ENCODE results near the gene OPN4. TPM values are rescaled to one million over a fixed set of nuclear protein-coding genes. Genes with fewer than 3 reads are reported as not detected.

OPN4 gene
- total RNA-seq, 1 donor from 2014 or later = not detected

DNA sequence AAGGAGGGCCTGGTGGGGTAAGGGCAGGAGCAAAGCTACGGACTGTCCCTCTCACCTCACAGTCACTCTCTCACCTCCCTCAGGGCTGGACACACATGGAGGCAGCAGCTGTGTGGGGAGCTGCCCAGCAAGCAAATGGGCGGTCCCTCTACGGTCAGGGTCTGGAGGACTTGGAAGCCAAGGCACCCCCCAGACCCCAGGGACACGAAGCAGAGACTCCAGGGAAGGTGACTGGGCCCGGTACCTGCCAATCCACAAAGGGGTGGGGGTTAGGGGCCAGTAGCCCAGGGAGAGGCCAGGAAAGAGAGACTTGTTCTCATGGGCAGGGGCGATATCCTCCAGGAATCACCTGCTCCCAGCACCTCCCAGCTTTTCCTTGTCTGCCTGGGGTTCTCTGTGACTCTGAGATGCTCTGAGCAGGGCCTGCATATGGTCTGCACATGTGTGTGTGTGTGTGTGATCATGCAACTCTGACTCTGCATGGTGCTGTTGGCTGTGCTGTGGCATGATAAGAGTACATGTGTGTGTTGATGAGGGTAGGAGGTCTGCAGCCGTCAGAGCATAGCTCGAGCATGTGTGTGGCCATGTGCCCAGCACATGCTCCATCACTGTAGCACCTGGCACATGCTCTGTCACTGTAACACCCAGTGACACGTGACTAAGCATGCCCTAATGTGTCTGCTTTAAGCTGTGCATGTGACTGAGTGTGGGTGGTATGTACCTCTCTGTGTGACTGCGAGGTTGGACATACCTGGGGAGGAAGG lies 9.4 kb downstream of the OPN4 start:
- no peaks in the 10 kb centered on the region for H3K9me3 ChIP-seq (ENCODE audit: low read depth)
- TF ChIP-seq EZH2phosphoT487 (IDR thresholded peaks at IDR 0.05) (no peak), EZH2 (IDR thresholded peaks at IDR 0.05) (no peak)
- TF ChIP-seq, protein P1, sequence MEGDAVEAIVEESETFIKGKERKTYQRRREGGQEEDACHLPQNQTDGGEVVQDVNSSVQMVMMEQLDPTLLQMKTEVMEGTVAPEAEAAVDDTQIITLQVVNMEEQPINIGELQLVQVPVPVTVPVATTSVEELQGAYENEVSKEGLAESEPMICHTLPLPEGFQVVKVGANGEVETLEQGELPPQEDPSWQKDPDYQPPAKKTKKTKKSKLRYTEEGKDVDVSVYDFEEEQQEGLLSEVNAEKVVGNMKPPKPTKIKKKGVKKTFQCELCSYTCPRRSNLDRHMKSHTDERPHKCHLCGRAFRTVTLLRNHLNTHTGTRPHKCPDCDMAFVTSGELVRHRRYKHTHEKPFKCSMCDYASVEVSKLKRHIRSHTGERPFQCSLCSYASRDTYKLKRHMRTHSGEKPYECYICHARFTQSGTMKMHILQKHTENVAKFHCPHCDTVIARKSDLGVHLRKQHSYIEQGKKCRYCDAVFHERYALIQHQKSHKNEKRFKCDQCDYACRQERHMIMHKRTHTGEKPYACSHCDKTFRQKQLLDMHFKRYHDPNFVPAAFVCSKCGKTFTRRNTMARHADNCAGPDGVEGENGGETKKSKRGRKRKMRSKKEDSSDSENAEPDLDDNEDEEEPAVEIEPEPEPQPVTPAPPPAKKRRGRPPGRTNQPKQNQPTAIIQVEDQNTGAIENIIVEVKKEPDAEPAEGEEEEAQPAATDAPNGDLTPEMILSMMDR (IDR thresholded peaks at IDR 0.05) = no peak
- H3K4me1 Mint-ChIP-seq = peaks cover 33% of the 10 kb centered on the region
- H3K9me3 Mint-ChIP-seq = no peaks in the 10 kb centered on the region
- H3K79me2 ChIP-seq (ENCODE audit: low read depth) = no peaks in the 10 kb centered on the region
- peak overlapping the region; percentile 5 for H3K27ac Mint-ChIP-seq
- H2AFZ ChIP-seq (replicated peaks) = no peak overlapping the region
- no peak overlapping the region for H3K9ac ChIP-seq
- H4K20me1 ChIP-seq (ENCODE audit: low read depth) = no peaks in the 10 kb centered on the region
- no peak overlapping the region for H3K4me2 ChIP-seq
- H3K4me1 ChIP-seq = peaks cover 12% of the 10 kb centered on the region
- H3K4me3 ChIP-seq = no peak overlapping the region
- no peaks in the 10 kb centered on the region for H3K27me3 ChIP-seq
- H3K4me3 Mint-ChIP-seq = no peak overlapping the region
- H3K27me3 Mint-ChIP-seq (ENCODE audit: insufficient read depth, low read depth) = peaks cover 8% of the 10 kb centered on the region
- no peak for DNase-seq (ENCODE audit: low spot score)
- H3F3A ChIP-seq (ENCODE audit: low read depth) = no peaks in the 10 kb centered on the region
- no peak overlapping the region for H3K27ac ChIP-seq
- H3K36me3 ChIP-seq = no peaks in the 10 kb centered on the region
- H3K36me3 Mint-ChIP-seq = no peaks in the 10 kb centered on the region

DNA sequence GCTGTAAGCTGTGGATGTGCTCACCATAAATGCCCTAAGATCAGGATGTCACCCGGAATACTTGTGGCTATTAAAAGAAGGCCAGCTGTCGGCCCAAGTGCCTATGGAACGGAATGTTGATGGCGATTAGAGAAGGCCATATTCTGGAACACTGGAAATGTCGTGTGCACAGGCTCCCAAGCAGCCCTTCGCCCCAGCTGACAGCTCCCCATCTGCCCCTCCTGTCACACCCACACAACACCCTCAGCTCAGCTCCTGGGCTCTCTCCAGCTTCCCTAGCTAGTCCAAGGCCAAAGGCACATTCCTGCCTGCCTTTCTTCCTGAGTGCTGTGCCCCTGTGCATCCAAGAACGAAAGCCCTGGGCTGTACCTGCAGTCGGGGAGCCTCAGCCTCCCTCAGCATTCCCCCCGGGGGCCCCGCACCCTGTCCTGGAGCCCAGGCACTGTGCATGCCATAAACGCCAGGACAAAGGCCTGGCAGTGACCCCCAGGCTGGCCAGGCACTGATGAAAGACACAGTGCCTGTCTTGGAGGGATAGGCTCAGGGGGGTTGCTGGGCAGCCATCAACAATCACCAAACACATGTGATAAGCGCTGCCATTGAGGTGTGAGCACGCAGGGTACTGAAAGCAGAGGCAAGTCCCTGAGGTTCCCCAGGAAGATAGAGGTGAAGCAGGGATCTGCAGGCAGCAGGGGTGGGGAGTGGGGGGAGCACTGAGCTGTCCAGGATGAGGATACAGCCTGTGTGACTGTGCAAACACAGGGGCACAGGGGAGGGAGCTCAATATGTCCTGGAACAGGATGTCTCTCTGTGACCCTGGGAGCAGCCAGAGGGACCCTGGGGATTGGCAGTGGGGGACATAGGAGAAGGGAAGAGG lies 10.2 kb downstream of the OPN4 start:
- no peak for DNase-seq (ENCODE audit: low spot score)
- Mint-ChIP-seq H3K27me3 (ENCODE audit: insufficient read depth, low read depth) (peaks cover 4% of the 10 kb centered on the region), H3K4me3 (no peak overlapping the region), H3K9me3 (no peaks in the 10 kb centered on the region), H3K27ac (peak overlapping the region; percentile 46), H3K36me3 (no peaks in the 10 kb centered on the region), H3K4me1 (peaks cover 35% of the 10 kb centered on the region)
- H3K36me3 ChIP-seq = no peaks in the 10 kb centered on the region
- no peaks in the 10 kb centered on the region for H3K27me3 ChIP-seq
- no peak overlapping the region for H2AFZ ChIP-seq (replicated peaks)
- no peak overlapping the region for H3K27ac ChIP-seq
- H3K79me2 ChIP-seq (ENCODE audit: low read depth) = no peaks in the 10 kb centered on the region
- no peak for TF ChIP-seq EZH2phosphoT487 (IDR thresholded peaks at IDR 0.05)
- no peak for TF ChIP-seq EZH2 (IDR thresholded peaks at IDR 0.05)
- TF ChIP-seq, protein P1 (IDR thresholded peaks at IDR 0.05) = no peak
- H3K4me2 ChIP-seq = no peak overlapping the region
- no peaks in the 10 kb centered on the region for H3F3A ChIP-seq (ENCODE audit: low read depth)
- peaks cover 13% of the 10 kb centered on the region for H3K4me1 ChIP-seq
- no peak overlapping the region for H3K4me3 ChIP-seq
- H4K20me1 ChIP-seq (ENCODE audit: low read depth) = no peaks in the 10 kb centered on the region
- H3K9ac ChIP-seq = no peak overlapping the region
- H3K9me3 ChIP-seq (ENCODE audit: low read depth) = no peaks in the 10 kb centered on the region

DNA sequence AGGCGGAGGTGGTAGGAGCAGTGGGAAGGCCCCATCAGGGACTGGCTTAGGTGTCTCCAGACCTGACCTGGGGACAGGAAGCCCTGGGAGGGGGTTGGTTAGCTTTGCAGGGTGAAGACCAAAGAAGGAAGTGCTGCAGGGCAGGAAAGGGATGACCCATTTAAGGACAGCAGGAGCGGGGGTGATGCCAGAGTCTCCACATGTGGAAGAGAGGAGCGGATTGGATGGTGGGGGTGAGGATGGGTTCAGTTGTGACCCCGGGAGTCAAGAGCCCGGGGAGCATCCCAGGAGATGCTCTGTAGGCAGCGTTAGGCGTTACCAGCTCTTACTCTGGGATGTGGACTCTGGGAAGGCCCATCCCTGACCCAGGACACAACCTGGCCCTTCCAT lies 10.9 kb downstream of the OPN4 start:
- peaks cover 35% of the 10 kb centered on the region for H3K4me1 Mint-ChIP-seq
- Histone ChIP-seq H3K27ac (no peak overlapping the region), H3K27me3 (no peaks in the 10 kb centered on the region), H3F3A (ENCODE audit: low read depth) (no peaks in the 10 kb centered on the region), H3K9ac (no peak overlapping the region), H3K79me2 (ENCODE audit: low read depth) (no peaks in the 10 kb centered on the region), H3K4me2 (no peak overlapping the region), H4K20me1 (ENCODE audit: low read depth) (no peaks in the 10 kb centered on the region), H3K4me3 (no peak overlapping the region), H3K4me1 (peaks cover 13% of the 10 kb centered on the region), H3K9me3 (ENCODE audit: low read depth) (no peaks in the 10 kb centered on the region), H3K36me3 (no peaks in the 10 kb centered on the region), H2AFZ (replicated peaks) (no peak overlapping the region)
- DNase-seq (ENCODE audit: low spot score) = no peak
- no peak overlapping the region for H3K4me3 Mint-ChIP-seq
- TF ChIP-seq, protein P1 (IDR thresholded peaks at IDR 0.05) = no peak
- TF ChIP-seq EZH2 (IDR thresholded peaks at IDR 0.05) = no peak
- no peak for TF ChIP-seq EZH2phosphoT487 (IDR thresholded peaks at IDR 0.05)
- peak overlapping the region; percentile 46 for H3K27ac Mint-ChIP-seq
- peaks cover 4% of the 10 kb centered on the region for H3K27me3 Mint-ChIP-seq (ENCODE audit: insufficient read depth, low read depth)
- H3K36me3 Mint-ChIP-seq = no peaks in the 10 kb centered on the region
- H3K9me3 Mint-ChIP-seq = no peaks in the 10 kb centered on the region
